GM21717 (cell line): Measurements from ENCODE around the gene CDX2.
A peak's percentile ranks its signal among the peaks of the same experiment; 100 is the strongest.
"Not testable (repeated sequence)": the region's sequence is repeated elsewhere in the genome, so short reads cannot be mapped to it uniquely, and the experiment has no call there.

Source experiments
- ATAC-seq: cut with Tn5 transposase; IDR thresholded peaks from one replicate; pipeline ENCODE4 v1.9.1; 2021; ENCODE audit warnings: mild to moderate bottlenecking, moderate library complexity; ENCODE audit not compliant: unreplicated experiment

CDX2 gene

GRCh38 chr13:27965740-27966640 is 3.1 kb downstream of the CDX2 start:
- no peak for ATAC-seq

- no peak for ATAC-seq
These were observed 3.8 kb downstream of the CDX2 start for GRCh38 chr13:27965343-27965739.

- ATAC-seq = no peak
These were observed 4.3 kb downstream of the CDX2 start for GRCh38 chr13:27964741-27965323.

GRCh38 chr13:27964206-27964605 is 4.9 kb downstream of the CDX2 start:
- ATAC-seq = not testable (repeated sequence)

- no peak for ATAC-seq
These were observed 5.6 kb downstream of the CDX2 start for GRCh38 chr13:27963491-27963890.

- ATAC-seq = no peak
These were observed 6.1 kb downstream of the CDX2 start for GRCh38 chr13:27962982-27963381.

GRCh38 chr13:27962128-27962841 is 6.8 kb downstream of the CDX2 start:
- ATAC-seq = no peak

- no peak for ATAC-seq
These were observed 7.7 kb downstream of the CDX2 start for GRCh38 chr13:27961227-27962085.

- no peak for ATAC-seq
These were observed 8.5 kb downstream of the CDX2 start for GRCh38 chr13:27960362-27961226.

GRCh38 chr13:27959976-27960361 is 9.1 kb downstream of the CDX2 start:
- ATAC-seq = no peak

GRCh38 chr13:27956576-27957300 is 12.4 kb downstream of the CDX2 start:
- ATAC-seq = no peak

- ATAC-seq = no peak
These were observed 14.0 kb downstream of the CDX2 start for GRCh38 chr13:27955014-27955591.

- ATAC-seq = peak; percentile 35
These were observed 14.7 kb downstream of the CDX2 start for GRCh38 chr13:27954406-27954851.

GRCh38 chr13:27953676-27954405 is 15.3 kb downstream of the CDX2 start:
- peak; percentile 88 for ATAC-seq

- ATAC-seq = peak; percentile 9
These were observed 16.0 kb downstream of the CDX2 start for GRCh38 chr13:27952876-27953675.

- no peak for ATAC-seq
These were observed 26.1 kb downstream of the CDX2 start for GRCh38 chr13:27942972-27943371.
